ENCODE measurements around the gene CDC5L.

The CDC5L gene

GRCh38 chr6:44456070-44456965 lies 68.8 kb downstream of the CDC5L start:
- peak; percentile 64 for DNase-seq

- DNase-seq, result no peak
Measured at GRCh38 chr6:44456966-44457292, 69.4 kb downstream of the CDC5L start.

GRCh38 chr6:44457596-44457995 lies 70.1 kb downstream of the CDC5L start:
- DNase-seq, result no peak

GRCh38 chr6:44458551-44458950 lies 71.0 kb downstream of the CDC5L start:
- DNase-seq, result no peak

- no peak for DNase-seq
Measured at GRCh38 chr6:44462335-44462734, 74.8 kb downstream of the CDC5L start.

- no peak for DNase-seq
Measured at GRCh38 chr6:44462797-44463727, 75.6 kb downstream of the CDC5L start.

GRCh38 chr6:44463728-44464450 lies 76.4 kb downstream of the CDC5L start:
- DNase-seq, result no peak

- DNase-seq, result no peak
Measured at GRCh38 chr6:44464527-44465310, 77.2 kb downstream of the CDC5L start.

GRCh38 chr6:44466955-44467354 lies 79.4 kb downstream of the CDC5L start:
- DNase-seq, result no peak

GRCh38 chr6:44468835-44469234 lies 81.3 kb downstream of the CDC5L start:
- DNase-seq, result no peak

GRCh38 chr6:44470115-44470464 lies 82.6 kb downstream of the CDC5L start:
- DNase-seq, result peak; percentile 97

- no peak for DNase-seq
Measured at GRCh38 chr6:44470746-44471145, 83.2 kb downstream of the CDC5L start.

- no peak for DNase-seq
Measured at GRCh38 chr6:44471271-44471981, 83.9 kb downstream of the CDC5L start.

- DNase-seq, result no peak
Measured at GRCh38 chr6:44472250-44472945, 84.9 kb downstream of the CDC5L start.

GRCh38 chr6:44473393-44474189 lies 86.1 kb downstream of the CDC5L start:
- DNase-seq, result no peak

- DNase-seq, result no peak
Measured at GRCh38 chr6:44474190-44474631, 86.7 kb downstream of the CDC5L start.

- no peak for DNase-seq
Measured at GRCh38 chr6:44474643-44475042, 87.1 kb downstream of the CDC5L start.

GRCh38 chr6:44475417-44475778 lies 87.9 kb downstream of the CDC5L start:
- no peak for DNase-seq

- peak; percentile 78 for DNase-seq
Measured at GRCh38 chr6:44475779-44476434, 88.4 kb downstream of the CDC5L start.

- DNase-seq, result no peak
Measured at GRCh38 chr6:44476849-44477248, 89.3 kb downstream of the CDC5L start.

All from RPMI8226 (cell line).